Uterus (tissue), 4 donors: ENCODE measurements around the gene UFD1. TPM values are rescaled to one million over a fixed set of nuclear protein-coding genes. Genes with fewer than 3 reads are reported as not detected.

Experiments
- DNase-seq, 2 donors: peaks; one replicate each; pipeline ENCODE4 v3.0.0-alpha.2; 2019 to 2020
- H3K27ac ChIP-seq, 2 donors: fragments of 200-600 bp; sonication (generic); 1 replicate in 1 of 2; 2 replicates in 1 of 2; pipeline ENCODE4 v1.5.1; 2016 to 2018
- H3K27me3 ChIP-seq, 2 donors: fragments of 200-600 bp; sonication (generic); one replicate each; pipeline ENCODE4 v1.5.1; 2018 to 2019; ENCODE audit warnings: control low read depth in 1 of 2
- H3K36me3 ChIP-seq, 2 donors: fragments of 200-600 bp; sonication (generic); one replicate each; pipeline ENCODE4 v1.5.1; 2019; ENCODE audit warnings: control low read depth in 1 of 2
- H3K4me1 ChIP-seq, 2 donors: fragments of 200-600 bp; sonication (generic); one replicate each; pipeline ENCODE4 v1.5.1; 2018 to 2019; ENCODE audit warnings: control low read depth in 1 of 2
- H3K4me3 ChIP-seq, 2 donors: fragments of 200-600 bp; sonication (generic); 1 replicate in 1 of 2; 2 replicates in 1 of 2; pipeline ENCODE4 v1.5.1; 2018 to 2019; ENCODE audit warnings: mild to moderate bottlenecking in 1 of 2
- H3K9me3 ChIP-seq, 2 donors: fragments of 200-600 bp; sonication (generic); one replicate each; pipeline ENCODE4 v1.5.1; 2019; ENCODE audit warnings: control low read depth in 1 of 2
- CTCF ChIP-seq, 4 experiments: fragments of 200-600 bp in 2 of 4; fragments of 450-650 bp in 2 of 4; sonication (generic) in 2 of 4; IDR thresholded peaks; one replicate each; pipeline ENCODE4 v1.5.1; 2016 to 2019; ENCODE audit warnings: antibody characterized with exemption in 4 of 4, mild to moderate bottlenecking in 2 of 4, moderate library complexity in 1 of 4
- POLR2A ChIP-seq, 2 donors: fragments of 450-650 bp; IDR thresholded peaks; one replicate each; pipeline ENCODE4 v1.6.1; 2016; ENCODE audit warnings: antibody characterized with exemption in 2 of 2, mild to moderate bottlenecking in 1 of 2, moderate library complexity in 1 of 2
- intact Hi-C: fragments of 100-400 bp; cut with DNase I; formaldehyde crosslinking; loops from one replicate; pipeline ENCODE4 v1.15.1; 2023; ENCODE audit warnings: low total_unique reads
- total RNA-seq, 4 donors: library from RNA; depleted of rRNA in 3 of 4; stranded (reverse); fragments of >200 nt in 3 of 4; gene quantifications; one replicate each; pipeline versions ENCODE4 v1.1.0 to v1.2.4, GENCODE V29; 2014 to 2023
- donor health status: DM: yes; HTN: yes; CAD: no.

UFD1 gene
- total RNA-seq, 4 donors from 2014 or later: 30.5 to 55.0 (median 45.7) TPM

- DNase-seq: no peak
- Histone ChIP-seq H3K4me1 (no peaks in the 10 kb centered on the region), H3K36me3 (no peaks in the 10 kb centered on the region), H3K27ac (no peak overlapping the region), H3K4me3 (no peak overlapping the region), H3K27me3 (no peaks in the 10 kb centered on the region), H3K9me3 (no peaks in the 10 kb centered on the region)
- intact Hi-C loops: loop anchor here (10.0 kb wide), 1 partner anchor 58 kb away; no protein-coding TSS in a partner anchor
- TF ChIP-seq POLR2A (IDR thresholded peaks at IDR 0.05) (no peak), CTCF (IDR thresholded peaks at IDR 0.05) (no peak)
Observed at GRCh38 chr22:19516378-19517170, 37.6 kb upstream of the UFD1 start.

GRCh38 chr22:19515654-19516377, 36.8 kb upstream of the UFD1 start:
- no peaks in the 10 kb centered on the region for H3K4me1 ChIP-seq
- intact Hi-C loops: loop anchor here (10.0 kb wide), 1 partner anchor 59 kb away; no protein-coding TSS in a partner anchor
- no peak overlapping the region for H3K4me3 ChIP-seq
- no peak overlapping the region for H3K27ac ChIP-seq
- H3K27me3 ChIP-seq: no peaks in the 10 kb centered on the region
- H3K36me3 ChIP-seq: no peaks in the 10 kb centered on the region
- TF ChIP-seq POLR2A (IDR thresholded peaks at IDR 0.05) (no peak), CTCF (IDR thresholded peaks at IDR 0.05) (no peak)
- DNase-seq: no peak
- H3K9me3 ChIP-seq: no peaks in the 10 kb centered on the region

GRCh38 chr22:19514831-19515565, 36.0 kb upstream of the UFD1 start:
- Histone ChIP-seq H3K36me3 (no peaks in the 10 kb centered on the region), H3K27ac (no peak overlapping the region), H3K27me3 (no peaks in the 10 kb centered on the region), H3K4me3 (no peak overlapping the region), H3K4me1 (no peaks in the 10 kb centered on the region), H3K9me3 (no peaks in the 10 kb centered on the region)
- no peak for TF ChIP-seq CTCF (IDR thresholded peaks at IDR 0.05)
- no peak for TF ChIP-seq POLR2A (IDR thresholded peaks at IDR 0.05)
- intact Hi-C loops: loop anchor here (10.0 kb wide), 1 partner anchor 60 kb away; no protein-coding TSS in a partner anchor
- no peak for DNase-seq

GRCh38 chr22:19513823-19514222, 34.8 kb upstream of the UFD1 start:
- intact Hi-C loops: loop anchor here (10.0 kb wide), 1 partner anchor 61 kb away; no protein-coding TSS in a partner anchor

More at GRCh38 chr22:19513823-19514222, 34.8 kb upstream of the UFD1 start:
- H3K36me3 ChIP-seq: no peaks in the 10 kb centered on the region
- no peaks in the 10 kb centered on the region for H3K9me3 ChIP-seq
- no peak for DNase-seq
- H3K4me3 ChIP-seq: no peak overlapping the region
- H3K27ac ChIP-seq: no peak overlapping the region
- H3K27me3 ChIP-seq: no peaks in the 10 kb centered on the region
- TF ChIP-seq POLR2A (IDR thresholded peaks at IDR 0.05) (no peak), CTCF (IDR thresholded peaks at IDR 0.05) (no peak)
- no peaks in the 10 kb centered on the region for H3K4me1 ChIP-seq
